Activated CD4-positive, alpha-beta T cell treated with anti-CD3 and anti-CD28 coated beads, Interleukin-2, Interleukin-6, amounts not matched to agents 100 ng/mL and 50 ng/mL, durations not matched to agents 16 hours and 8 hours (primary cell): ENCODE results near the gene USP54.

Experiments used
- DNase-seq: peaks from one replicate; pipeline ENCODE4 v3.0.0-alpha.2; 2020

Gene USP54

GRCh38 chr10:73459683-73460314 lies 131.3 kb downstream of the USP54 start:
- no peak for DNase-seq

- no peak for DNase-seq
These were observed 134.8 kb downstream of the USP54 start for GRCh38 chr10:73456187-73456890.

GRCh38 chr10:73449113-73449512 lies 142.0 kb downstream of the USP54 start:
- DNase-seq, result no peak

- no peak for DNase-seq
These were observed 142.8 kb downstream of the USP54 start for GRCh38 chr10:73448384-73448783.
